Stromal cell of bone marrow (primary cell): ENCODE data around the gene CD300LG.
A peak's percentile ranks its signal among the peaks of the same experiment; 100 is the strongest.

ENCODE experiments used
- DNase-seq: peaks from one replicate; pipeline ENCODE4 v3.0.0-alpha.2; 2012; ENCODE audit warnings: low read depth

The CD300LG gene

DNA sequence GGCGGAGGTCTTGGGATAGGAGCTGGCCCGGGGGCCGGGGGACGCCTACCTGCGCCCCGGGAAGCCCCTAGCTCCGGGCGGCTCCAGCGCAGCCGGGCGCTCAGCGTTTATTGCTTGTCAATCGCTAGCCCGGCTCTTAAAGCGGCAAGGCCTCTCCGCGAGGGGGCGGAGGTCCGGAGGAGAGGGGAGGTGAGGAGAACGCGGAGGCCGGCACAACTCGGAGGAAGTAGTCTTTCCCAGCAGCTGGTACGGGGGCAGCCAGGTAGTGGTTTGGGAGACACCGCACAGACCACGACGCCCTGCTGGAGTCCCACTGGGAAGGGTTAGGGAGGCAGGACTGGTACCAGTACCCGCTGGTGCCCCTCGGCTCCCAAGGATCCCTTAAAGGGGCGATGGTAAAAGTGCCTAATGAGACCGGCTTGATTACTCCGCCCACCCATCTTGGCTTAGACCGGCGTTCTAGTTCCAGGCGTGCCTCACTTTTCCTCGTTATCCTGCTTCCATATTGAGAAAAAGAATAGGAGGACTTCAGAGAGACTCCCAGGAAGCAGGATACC, 60.5 kb downstream of the CD300LG start, which contains the start of gene MPP2:
Gene MPP2 (minus strand): TSS at position 112 of the 557 bp plus-strand sequence. CDS start 3,076 bp downstream, outside the sequence.
- DNase-seq = peak; percentile 49

DNA sequence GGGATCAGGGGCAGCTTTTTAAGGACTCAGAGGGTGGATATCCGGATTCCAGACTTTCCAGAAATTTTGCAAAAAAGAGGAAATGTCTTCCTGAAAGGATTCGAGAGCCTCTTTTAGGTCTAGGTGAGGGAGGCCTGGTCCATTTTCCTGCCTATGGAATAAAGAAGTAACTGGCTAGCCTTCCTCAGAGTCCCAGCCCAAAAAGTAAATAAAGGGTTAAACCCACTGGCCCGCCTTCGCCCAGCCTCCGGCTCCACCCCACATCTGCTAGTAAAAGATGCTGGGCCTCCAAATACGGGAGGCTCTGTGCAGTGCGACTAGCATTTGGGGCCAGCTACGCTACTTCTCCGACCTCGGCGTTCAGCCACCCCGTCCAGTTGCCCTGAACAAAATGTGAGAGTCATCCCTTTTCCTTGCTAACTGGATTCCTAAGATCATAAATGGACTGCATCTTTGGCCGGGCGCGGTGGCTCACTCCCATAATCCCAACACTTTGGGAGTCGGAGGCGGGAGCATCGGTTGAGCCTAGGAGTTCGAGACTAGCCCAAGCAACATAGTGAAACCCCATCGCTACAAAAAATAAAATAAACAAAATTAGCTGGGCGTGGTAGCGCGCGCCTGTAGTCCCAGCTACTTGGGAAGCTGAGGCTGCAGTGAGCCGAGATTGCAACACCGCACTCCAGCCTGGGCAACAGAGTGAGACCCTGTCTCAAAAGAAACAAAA, 61.2 kb downstream of the CD300LG start:
- peak; percentile 64 for DNase-seq

DNA sequence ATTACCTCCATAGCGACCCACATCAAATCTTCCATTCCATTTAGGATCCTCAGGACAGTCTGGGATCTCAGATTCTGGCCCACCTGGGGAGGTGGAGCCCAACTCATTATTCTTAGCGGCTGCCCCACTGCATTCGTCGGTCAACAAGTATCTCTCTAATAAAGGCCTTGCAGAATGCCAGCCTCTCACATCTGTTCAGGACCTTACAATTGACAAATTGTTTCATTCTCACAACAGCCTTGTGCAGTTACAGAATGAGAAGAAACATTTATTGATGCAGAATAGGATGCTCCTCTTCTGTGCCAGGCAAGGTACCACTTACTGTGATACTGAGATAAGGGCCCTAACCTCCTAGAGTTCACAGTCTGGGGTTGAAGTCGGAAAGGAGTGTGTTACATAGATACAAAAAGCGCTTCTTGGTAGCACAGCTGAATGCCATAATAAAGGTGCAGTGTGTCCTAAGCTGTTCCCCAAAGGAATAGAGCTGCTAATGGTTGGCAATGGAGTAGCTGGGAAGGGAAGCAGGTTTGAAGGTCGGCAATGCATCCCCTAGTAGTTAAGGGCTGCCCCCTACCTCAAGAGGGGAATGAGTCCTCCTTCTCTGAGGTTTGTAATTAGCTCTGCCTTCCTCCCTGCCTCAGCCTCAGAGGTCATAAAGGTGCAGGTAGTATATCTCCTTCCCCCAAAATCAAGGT, 62.7 kb downstream of the CD300LG start:
- no peak for DNase-seq

DNA sequence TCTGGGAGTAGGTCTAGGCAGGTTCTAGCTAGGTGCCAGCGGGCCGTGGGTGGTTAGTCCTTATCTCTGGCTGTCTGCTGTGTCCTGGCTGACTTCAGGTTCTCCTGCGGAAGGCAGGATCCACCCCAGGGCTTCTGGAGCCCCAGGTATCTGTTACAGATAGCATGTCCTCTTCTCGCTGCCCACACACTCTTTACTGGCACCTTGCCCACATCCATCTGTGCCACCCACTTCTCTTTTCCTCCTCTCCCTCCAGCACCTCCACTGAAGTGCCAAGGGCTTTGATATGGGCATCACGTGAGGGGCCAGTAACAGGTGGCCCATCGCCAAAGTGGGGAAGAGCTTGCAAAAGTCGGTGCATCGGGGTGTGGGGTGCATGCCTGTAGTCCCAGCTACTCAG, 64.9 kb downstream of the CD300LG start:
- DNase-seq = no peak

DNA sequence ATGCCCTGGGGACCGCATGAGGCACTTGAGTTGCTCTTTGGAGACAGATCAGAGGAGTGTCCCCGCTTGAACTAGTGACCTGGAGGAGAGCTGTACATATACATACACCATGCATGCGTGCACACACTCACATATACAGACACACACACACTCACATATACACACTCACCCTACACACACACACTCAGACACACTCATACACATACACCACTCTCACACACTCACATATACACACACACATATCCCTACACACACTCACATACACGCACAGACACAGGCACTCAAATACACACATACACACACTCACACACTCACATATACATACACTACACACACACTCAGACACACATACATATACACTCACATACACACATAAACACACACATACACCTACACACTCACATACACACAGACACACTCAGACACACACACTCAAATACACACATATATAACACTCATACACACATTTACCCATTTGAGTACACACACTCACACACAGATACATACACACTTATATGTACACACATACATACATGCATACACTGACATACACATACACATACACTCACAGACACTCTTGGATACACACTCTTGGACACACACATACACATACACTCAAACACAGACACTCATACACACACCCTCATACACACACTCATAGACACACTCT, 65.8 kb downstream of the CD300LG start:
- no peak for DNase-seq
